A549 (cell line): ENCODE data around the gene MED9. TPM values are rescaled to one million over a fixed set of nuclear protein-coding genes. Genes with fewer than 3 reads are reported as not detected.

Experiments
- ATAC-seq, 2 experiments: fragments of 200-7000 bp in 1 of 2; fragments of >200 bp in 1 of 2; cut with Nextera tagmentation in 1 of 2; cut with Tn5 transposase in 1 of 2; 3 replicates each; pipeline versions ENCODE4 v1.8.0 to v1.9.1; 2018 to 2020; ENCODE audit warnings: mild to moderate bottlenecking in 1 of 2, moderate library complexity in 1 of 2
- CTCF ChIA-PET: fragments of 300-600 bp; sonication (Branson Sonifier 250); formaldehyde crosslinking; extraction: SDS; loops from one replicate; lab custom pipeline; 2021; ENCODE audit warnings: antibody characterized with exemption, inconsistent platforms; lab: Yijun Ruan, JAX
- POLR2A ChIA-PET: fragments of 350-600 bp; formaldehyde crosslinking; extraction: SDS; loops from one replicate; lab custom pipeline; 2021; ENCODE audit warnings: antibody characterized with exemption, inconsistent platforms; lab: Yijun Ruan, JAX
- DNase-seq, 2 experiments: peaks; one replicate each; pipeline versions ENCODE4 v3.0.0 to v3.0.0-alpha.2; 2011 to 2016; ENCODE audit warnings: low read depth in 1 of 2, low spot score in 1 of 2
- FAIRE-seq: peaks from 2 replicates; lab custom pipeline; 2011; peaks lifted over from hg19 to GRCh38; lab: Jason Lieb, UNC
- H3K27ac ChIP-seq, 2 experiments: fragments of >200 bp; sonication (Bioruptor Twin); formaldehyde crosslinking; 3 replicates each; pipeline ENCODE4 v1.5.1; 2016 to 2017
- H3K4me1 ChIP-seq: fragments of >200 bp; sonication (Bioruptor Twin); formaldehyde crosslinking; 3 replicates; pipeline ENCODE4 v1.6.1; 2016
- H3K4me2 ChIP-seq: fragments of >200 bp; sonication (Bioruptor Twin); formaldehyde crosslinking; 3 replicates; pipeline ENCODE4 v1.6.1; 2016
- H3K4me3 ChIP-seq: fragments of >200 bp; sonication (Bioruptor Twin); formaldehyde crosslinking; 3 replicates; pipeline ENCODE4 v1.5.1; 2016
- H3K9me3 ChIP-seq: fragments of >200 bp; sonication (Bioruptor Twin); formaldehyde crosslinking; 3 replicates; pipeline ENCODE4 v1.6.1; 2016
- ATOH8 ChIP-seq: fragments of 250-450 bp; sonication (Bioruptor Pico); IDR thresholded peaks from 2 replicates; pipeline ENCODE4 v1.5.0; 2020; ENCODE audit warnings: low read depth, mild to moderate bottlenecking, moderate library complexity
- EP300 ChIP-seq, 2 experiments: fragments of >200 bp; sonication (Bioruptor Twin); formaldehyde crosslinking; IDR thresholded peaks; 2 replicates in 1 of 2; 3 replicates in 1 of 2; pipeline ENCODE4 v1.6.1; 2016 to 2017
- ESRRA ChIP-seq: fragments of 150-350 bp; IDR thresholded peaks from 2 replicates; pipeline ENCODE4 v1.6.1; 2014; ENCODE audit warnings: mild to moderate bottlenecking, low read length, borderline replicate concordance
- FOSB ChIP-seq: fragments of 250-450 bp; sonication (Bioruptor Pico); IDR thresholded peaks from 2 replicates; pipeline ENCODE4 v1.5.0; 2020; ENCODE audit warnings: mild to moderate bottlenecking, moderate library complexity
- GATA3 ChIP-seq: IDR thresholded peaks from 2 replicates; pipeline ENCODE4 v1.6.1; 2012; ENCODE audit warnings: borderline replicate concordance
- HOXB13 ChIP-seq: fragments of 250-450 bp; sonication (Bioruptor Pico); IDR thresholded peaks from 2 replicates; pipeline ENCODE4 v1.5.0; 2020; ENCODE audit warnings: low read depth, mild to moderate bottlenecking, moderate library complexity
- MAX ChIP-seq: IDR thresholded peaks from 2 replicates; pipeline ENCODE4 v1.6.1; 2012
- NFE2L2 ChIP-seq: fragments of 150-350 bp; conservative IDR thresholded peaks from 2 replicates; pipeline ENCODE4 v1.6.1; 2014; ENCODE audit warnings: low read length
- RARB ChIP-seq: fragments of 250-450 bp; sonication (Bioruptor Pico); IDR thresholded peaks from 2 replicates; pipeline ENCODE4 v1.8.0; 2021; ENCODE audit warnings: mild to moderate bottlenecking, moderate library complexity
- RNF2 ChIP-seq: fragments of 200-600 bp; sonication (generic); IDR thresholded peaks from 2 replicates; pipeline ENCODE4 v1.6.1; 2016; ENCODE audit warnings: low read depth, mild to moderate bottlenecking, antibody characterized with exemption, moderate library complexity, borderline replicate concordance
- SMC3 ChIP-seq: fragments of >200 bp; sonication (Bioruptor Twin); formaldehyde crosslinking; IDR thresholded peaks from 3 replicates; pipeline ENCODE4 v1.6.1; 2018; ENCODE audit warnings: inconsistent platforms
- ZFP36 ChIP-seq: fragments of 450-650 bp; IDR thresholded peaks from 2 replicates; pipeline ENCODE4 v1.6.1; 2014; ENCODE audit warnings: borderline replicate concordance; ENCODE audit not compliant: partially characterized antibody
- ZNF302 ChIP-seq: fragments of 250-450 bp; sonication (Bioruptor Pico); IDR thresholded peaks from 2 replicates; pipeline ENCODE4 v1.9.0; 2021; ENCODE audit warnings: inconsistent platforms, mild to moderate bottlenecking, moderate library complexity
- WGBS: methylation state at CpG from one replicate; pipeline ENCODE4 v1.1.6; 2017; ENCODE audit errors: missing lambda C conversion rate; 5-methylcytosine and 5-hydroxymethylcytosine counted together
- polyA plus RNA-seq, 4 experiments: library from polyadenylated mRNA; depleted of rRNA in 3 of 4; stranded (reverse); fragments of >200 nt; fragmentation: RNase III in 1 of 4; extraction: RNeasy Plus Mini Kit Qiagen cat#74134 plus additional on column Dnase treatment in 1 of 4; gene quantifications; 2 replicates in 3 of 4; 3 replicates in 1 of 4; pipeline ENCODE4 v1.2.3, GENCODE V29; 2011 to 2017

The MED9 gene
- polyA plus RNA-seq, 2 of the 4 experiments (the other 2 are of a cell fraction) = 15.2 to 17.4 TPM

GRCh38 chr17:17514993-17515933 is 38.5 kb downstream of the MED9 start:
- no peak for TF ChIP-seq EP300 (IDR thresholded peaks at IDR 0.05)
- no peak for TF ChIP-seq NFE2L2
- no peak for TF ChIP-seq ZFP36
- no peak for TF ChIP-seq ATOH8 (CRISPR knock-in tag)
- TF ChIP-seq MAX = no peak
- no peak for TF ChIP-seq FOSB (CRISPR knock-in tag)
- ATAC-seq (no peak), FAIRE-seq (no peak), DNase-seq (no peak)
- H3K4me3 ChIP-seq = no peak overlapping the region
- H3K9me3 ChIP-seq = no peaks in the 10 kb centered on the region
- ChIA-PET POLR2A (interaction anchor here (0.9 kb wide), 2 partner anchors 9 to 19 kb away, joined by 3 to 7 read pairs; partner anchors contain the start of gene RASD1), CTCF (interaction anchor here (2.6 to 9.0 kb wide), 3 partner anchors 17 to 160 kb away, joined by 11 to 102 read pairs (median 21); partner anchors contain the start of gene RASD1)
- no peak overlapping the region for H3K4me2 ChIP-seq
- H3K4me1 ChIP-seq = peaks cover 15% of the 10 kb centered on the region
- WGBS = 88% methylated on average over 21 of the region's 21 CpGs
- no peak overlapping the region for H3K27ac ChIP-seq

- no peak for ATAC-seq
- no peak overlapping the region for H3K27ac ChIP-seq
- WGBS = 81% methylated on average over 21 of the region's 21 CpGs
- DNase-seq = no peak
- CTCF ChIA-PET = interaction anchor here (0.6 to 9.0 kb wide), 7 partner anchors 10 to 384 kb away, joined by 3 to 102 read pairs (median 4); partner anchors contain the start of gene RASD1
- H3K4me1 ChIP-seq = peaks cover 11% of the 10 kb centered on the region
- no peak overlapping the region for H3K4me2 ChIP-seq
- no peak overlapping the region for H3K4me3 ChIP-seq
- POLR2A ChIA-PET = interaction anchor here (0.9 kb wide), 1 partner anchor 8 kb away, joined by 3 read pairs; no protein-coding TSS in a partner anchor
- FAIRE-seq = no peak
- H3K9me3 ChIP-seq = no peaks in the 10 kb centered on the region
- TF ChIP-seq RNF2 = no peak
Observed at GRCh38 chr17:17515934-17516930, 39.4 kb downstream of the MED9 start.

GRCh38 chr17:17516941-17517720 is 40.3 kb downstream of the MED9 start:
- H3K4me3 ChIP-seq = no peak overlapping the region
- TF ChIP-seq RARB (CRISPR knock-in tag) (no peak), ZNF302 (CRISPR knock-in tag) (no peak), ESRRA (no peak), HOXB13 (CRISPR knock-in tag) (no peak), GATA3 (no peak), SMC3 (no peak)
- TF ChIP-seq, all 56 proteins: peak for 0
- Histone ChIP-seq H3K4me2 (no peak overlapping the region), H3K4me1 (peaks cover 2% of the 10 kb centered on the region), H3K27ac (no peak overlapping the region), H3K9me3 (no peaks in the 10 kb centered on the region)
- ATAC-seq (no peak), DNase-seq (no peak), FAIRE-seq (no peak)
- ChIA-PET CTCF (interaction anchor here (0.6 to 9.0 kb wide), 8 partner anchors 9 to 383 kb away, joined by 3 to 102 read pairs (median 4); partner anchors contain the start of gene RASD1), POLR2A (no interaction called here)
- 86% methylated on average over 12 of the region's 14 CpGs for whole genome bisulfite sequencing
